BLaER1 treated with 17β-estradiol and CSF1 and Interleukin-3, amounts not matched to agents 10 nM and 100 nM (cell line): Measurements from ENCODE around the gene ITGB1.

Experiments used
- H3K27ac ChIP-seq, 11 experiments: shearing (Covaris generic); formaldehyde crosslinking; 2 replicates each; pipeline ENCODE4 v1.8.1; 2022
- H3K27me3 ChIP-seq, 11 experiments: shearing (Covaris generic); formaldehyde crosslinking; 2 replicates each; pipeline ENCODE4 v1.8.1; 2022
- H3K36me3 ChIP-seq, 11 experiments: shearing (Covaris generic); formaldehyde crosslinking; 2 replicates each; pipeline ENCODE4 v1.8.1; 2022
- H3K4me1 ChIP-seq, 10 experiments: shearing (Covaris generic); formaldehyde crosslinking; 2 replicates each; pipeline ENCODE4 v1.8.1; 2022
- H3K4me2 ChIP-seq, 11 experiments: shearing (Covaris generic); formaldehyde crosslinking; 2 replicates each; pipeline ENCODE4 v1.8.1; 2022
- H3K4me3 ChIP-seq, 10 experiments: shearing (Covaris generic); formaldehyde crosslinking; 2 replicates each; pipeline ENCODE4 v1.8.1; 2022
- H3K9ac ChIP-seq, 11 experiments: shearing (Covaris generic); formaldehyde crosslinking; 2 replicates each; pipeline ENCODE4 v1.8.1; 2022
- H3K9me3 ChIP-seq, 11 experiments: shearing (Covaris generic); formaldehyde crosslinking; replicated peaks in 1 of 11; 2 replicates each; pipeline ENCODE4 v1.8.1; 2022
- H4K20me1 ChIP-seq, 11 experiments: shearing (Covaris generic); formaldehyde crosslinking; 2 replicates each; pipeline ENCODE4 v1.8.1; 2022
- Cebpa-rat ChIP-seq, 11 experiments: shearing (Covaris generic); IDR thresholded peaks; 2 replicates each; pipeline ENCODE4 v1.8.1; 2022

Gene ITGB1

GRCh38 chr10:32940321-32941301 is 17.4 kb downstream of the ITGB1 start:
- H3K4me2 ChIP-seq: peak overlapping the region in 7 of 11 experiments; percentile 1 to 80 (median 41); a peak in 8 of 22 replicates
- peaks cover 67 to 100% (median 97%) of the 10 kb centered on the region in 11 experiments for H4K20me1 ChIP-seq
- H3K4me3 ChIP-seq: no peak overlapping the region
- no peak overlapping the region for H3K9ac ChIP-seq
- peaks cover 0 to 15% (median 0%) of the 10 kb centered on the region in 11 experiments; a peak in 5 of 22 replicates for H3K9me3 ChIP-seq
- no peak for TF ChIP-seq Cebpa-rat (IDR thresholded peaks at IDR 0.05)
- peaks cover 30 to 83% (median 39%) of the 10 kb centered on the region in 10 experiments for H3K4me1 ChIP-seq
- no peaks in the 10 kb centered on the region for H3K27me3 ChIP-seq
- H3K36me3 ChIP-seq: peaks cover 7 to 40% (median 25%) of the 10 kb centered on the region in 11 experiments; a peak in 19 of 22 replicates
- no peak overlapping the region for H3K27ac ChIP-seq

- Histone ChIP-seq H3K4me2 (peak overlapping the region in 2 of 11 experiments; percentile 63 to 67; a peak in 3 of 22 replicates), H3K9me3 (peaks cover 0 to 6% (median 0%) of the 10 kb centered on the region in 11 experiments; a peak in 4 of 22 replicates), H3K9ac (peak overlapping the region in 1 of 11 experiments; percentile 22; a peak in 1 of 22 replicates), H3K4me1 (peaks cover 30 to 77% (median 39%) of the 10 kb centered on the region in 10 experiments), H3K27me3 (no peaks in the 10 kb centered on the region), H4K20me1 (peaks cover 69 to 100% (median 97%) of the 10 kb centered on the region in 11 experiments), H3K36me3 (peaks cover 18 to 51% (median 34%) of the 10 kb centered on the region in 11 experiments; a peak in 21 of 22 replicates), H3K27ac (peak overlapping the region in 1 of 11 experiments; percentile 12; a peak in 1 of 22 replicates), H3K4me3 (no peak overlapping the region)
- no peak for TF ChIP-seq Cebpa-rat (IDR thresholded peaks at IDR 0.05)
Measured at GRCh38 chr10:32939296-32940111, 18.5 kb downstream of the ITGB1 start.

GRCh38 chr10:32938554-32939061 is 19.4 kb downstream of the ITGB1 start:
- no peaks in the 10 kb centered on the region for H3K27me3 ChIP-seq
- no peak overlapping the region for H3K4me3 ChIP-seq
- H3K4me2 ChIP-seq: peak overlapping the region in 3 of 11 experiments; percentile 32 to 67 (median 63); a peak in 5 of 22 replicates
- H3K9ac ChIP-seq: peak overlapping the region in 2 of 11 experiments; percentile 0 to 22; a peak in 2 of 22 replicates
- peak overlapping the region in 3 of 11 experiments; percentile 6 to 27 (median 12); a peak in 4 of 22 replicates for H3K27ac ChIP-seq
- no peak for TF ChIP-seq Cebpa-rat (IDR thresholded peaks at IDR 0.05)
- H3K36me3 ChIP-seq: peaks cover 27 to 60% (median 37%) of the 10 kb centered on the region in 11 experiments; a peak in 21 of 22 replicates
- peaks cover 23 to 68% (median 30%) of the 10 kb centered on the region in 10 experiments for H3K4me1 ChIP-seq
- peaks cover 60 to 100% (median 91%) of the 10 kb centered on the region in 11 experiments for H4K20me1 ChIP-seq
- H3K9me3 ChIP-seq: no peaks in the 10 kb centered on the region; a peak in 2 of 22 replicates

- H3K27me3 ChIP-seq: no peaks in the 10 kb centered on the region
- TF ChIP-seq Cebpa-rat (IDR thresholded peaks at IDR 0.05): no peak
- peak overlapping the region in 3 of 11 experiments; percentile 32 to 67 (median 63); a peak in 6 of 22 replicates for H3K4me2 ChIP-seq
- H3K4me3 ChIP-seq: no peak overlapping the region
- peaks cover 33 to 66% (median 43%) of the 10 kb centered on the region in 11 experiments for H3K36me3 ChIP-seq
- 0 out of 22 replicates have a peak overlapping the region, but pooled peaks of 1 of the 11 experiments have one; percentile 0 for H3K9ac ChIP-seq
- H3K27ac ChIP-seq: peak overlapping the region in 3 of 11 experiments; percentile 6 to 27 (median 12); a peak in 4 of 22 replicates
- no peaks in the 10 kb centered on the region; a peak in 2 of 22 replicates for H3K9me3 ChIP-seq
- peaks cover 55 to 100% (median 90%) of the 10 kb centered on the region in 11 experiments for H4K20me1 ChIP-seq
- H3K4me1 ChIP-seq: peaks cover 20 to 62% (median 27%) of the 10 kb centered on the region in 10 experiments; a peak in 18 of 20 replicates
Measured at GRCh38 chr10:32937911-32938424, 20.1 kb downstream of the ITGB1 start.

- Histone ChIP-seq H3K4me1 (peaks cover 0 to 5% (median 0%) of the 10 kb centered on the region in 10 experiments; a peak in 4 of 20 replicates), H3K36me3 (peaks cover 57 to 90% (median 74%) of the 10 kb centered on the region in 11 experiments), H3K27me3 (no peaks in the 10 kb centered on the region), H3K9ac (no peak overlapping the region), H3K9me3 (peaks cover 0 to 9% (median 7%) of the 10 kb centered on the region in 11 experiments; a peak in 11 of 22 replicates), H3K4me2 (no peak overlapping the region), H4K20me1 (peaks cover 8 to 91% (median 41%) of the 10 kb centered on the region in 11 experiments; a peak in 21 of 22 replicates), H3K27ac (no peak overlapping the region), H3K4me3 (no peak overlapping the region)
- TF ChIP-seq Cebpa-rat (IDR thresholded peaks at IDR 0.05): no peak
Measured at GRCh38 chr10:32932225-32932729, 25.8 kb downstream of the ITGB1 start.

GRCh38 chr10:32931593-32931992 is 26.4 kb downstream of the ITGB1 start:
- H4K20me1 ChIP-seq: peaks cover 6 to 85% (median 35%) of the 10 kb centered on the region in 11 experiments; a peak in 21 of 22 replicates
- H3K4me3 ChIP-seq: no peak overlapping the region
- peaks cover 64 to 97% (median 81%) of the 10 kb centered on the region in 11 experiments for H3K36me3 ChIP-seq
- H3K4me2 ChIP-seq: no peak overlapping the region
- H3K27me3 ChIP-seq: no peaks in the 10 kb centered on the region
- no peak overlapping the region for H3K27ac ChIP-seq
- no peak for TF ChIP-seq Cebpa-rat (IDR thresholded peaks at IDR 0.05)
- H3K9ac ChIP-seq: no peak overlapping the region
- H3K9me3 ChIP-seq: peaks cover 0 to 16% (median 13%) of the 10 kb centered on the region in 11 experiments; a peak in 16 of 22 replicates
- H3K4me1 ChIP-seq: no peaks in the 10 kb centered on the region

- no peaks in the 10 kb centered on the region for H3K27me3 ChIP-seq
Measured at GRCh38 chr10:32930036-32930435, 28.0 kb downstream of the ITGB1 start.

More at GRCh38 chr10:32930036-32930435, 28.0 kb downstream of the ITGB1 start:
- H3K4me3 ChIP-seq: no peak overlapping the region
- TF ChIP-seq Cebpa-rat (IDR thresholded peaks at IDR 0.05): no peak
- peaks cover 0 to 84% (median 19%) of the 10 kb centered on the region in 11 experiments; a peak in 16 of 22 replicates for H4K20me1 ChIP-seq
- no peak overlapping the region for H3K27ac ChIP-seq
- no peak overlapping the region for H3K9ac ChIP-seq
- H3K4me1 ChIP-seq: no peaks in the 10 kb centered on the region
- no peak overlapping the region for H3K4me2 ChIP-seq
- H3K36me3 ChIP-seq: peaks cover 67 to 98% (median 84%) of the 10 kb centered on the region in 11 experiments
- H3K9me3 ChIP-seq: peaks cover 0 to 22% (median 18%) of the 10 kb centered on the region in 11 experiments; a peak in 16 of 22 replicates
